Measurements from ENCODE around the gene ATXN2.
"Not testable (repeated sequence)": the region's sequence is repeated elsewhere in the genome, so short reads cannot be mapped to it uniquely, and the experiment has no call there.

Gene ATXN2

GRCh38 chr12:111570084-111570961 is 28.8 kb downstream of the ATXN2 start:
- no peak for DNase-seq

GRCh38 chr12:111569363-111570083 is 29.6 kb downstream of the ATXN2 start:
- no peak for DNase-seq

- DNase-seq = not testable (repeated sequence)
Observed at GRCh38 chr12:111560844-111561243, 38.3 kb downstream of the ATXN2 start.

- DNase-seq = no peak
Observed at GRCh38 chr12:111558107-111558376, 41.1 kb downstream of the ATXN2 start.

GRCh38 chr12:111557271-111558106 is 41.6 kb downstream of the ATXN2 start:
- no peak for DNase-seq

GRCh38 chr12:111556676-111557075 is 42.4 kb downstream of the ATXN2 start:
- no peak for DNase-seq

- DNase-seq = not testable (repeated sequence)
Observed at GRCh38 chr12:111555313-111555712, 43.8 kb downstream of the ATXN2 start.

GRCh38 chr12:111546758-111547383 is 52.2 kb downstream of the ATXN2 start:
- DNase-seq = no peak

GRCh38 chr12:111546171-111546570 is 52.9 kb downstream of the ATXN2 start:
- DNase-seq = no peak

GRCh38 chr12:111544032-111544431 is 55.1 kb downstream of the ATXN2 start:
- no peak for DNase-seq

- no peak for DNase-seq
Observed at GRCh38 chr12:111532751-111533150, 66.4 kb downstream of the ATXN2 start.

- no peak for DNase-seq
Observed at GRCh38 chr12:111529424-111530368, 69.4 kb downstream of the ATXN2 start.

GRCh38 chr12:111523587-111524167 is 75.4 kb downstream of the ATXN2 start:
- no peak for DNase-seq

- DNase-seq = no peak
Observed at GRCh38 chr12:111521801-111522200, 77.3 kb downstream of the ATXN2 start.

GRCh38 chr12:111519937-111520336 is 79.2 kb downstream of the ATXN2 start:
- no peak for DNase-seq

- DNase-seq = no peak
Observed at GRCh38 chr12:111519083-111519482, 80.0 kb downstream of the ATXN2 start.

GRCh38 chr12:111507719-111508118 is 91.4 kb downstream of the ATXN2 start:
- DNase-seq = not testable (repeated sequence)

- DNase-seq = not testable (repeated sequence)
Observed at GRCh38 chr12:111507258-111507657, 91.9 kb downstream of the ATXN2 start.

- DNase-seq = no peak
Observed at GRCh38 chr12:111506260-111506659, 92.9 kb downstream of the ATXN2 start.

- DNase-seq = no peak
Observed at GRCh38 chr12:111505601-111506036, 93.5 kb downstream of the ATXN2 start.

- no peak for DNase-seq
Observed at GRCh38 chr12:111503116-111503515, 96.0 kb downstream of the ATXN2 start.
